ENCODE results near the gene KATNBL1. TPM values are rescaled to one million over a fixed set of nuclear protein-coding genes. Genes with fewer than 3 reads are reported as not detected.
"Not testable (repeated sequence)": the region's sequence is repeated elsewhere in the genome, so short reads cannot be mapped to it uniquely, and the experiment has no call there.

Gene KATNBL1
- polyA plus RNA-seq, 3 donors = 49.7 to 91.1 (median 62.5) TPM

GRCh38 chr15:34133511-34133910 is 76.4 kb downstream of the KATNBL1 start:
- no peak for DNase-seq (ENCODE audit: extremely low read depth in 1 of 11, low read depth in 9 of 11, low spot score in 4 of 11)

- no peak for DNase-seq (ENCODE audit: extremely low read depth in 1 of 11, low read depth in 9 of 11, low spot score in 4 of 11)
Measured at GRCh38 chr15:34132881-34133280, 77.0 kb downstream of the KATNBL1 start.

GRCh38 chr15:34128898-34129297 is 81.0 kb downstream of the KATNBL1 start:
- DNase-seq (ENCODE audit: extremely low read depth in 1 of 11, low read depth in 9 of 11, low spot score in 4 of 11) = no peak

- no peak for DNase-seq (ENCODE audit: extremely low read depth in 1 of 11, low read depth in 9 of 11, low spot score in 4 of 11)
Measured at GRCh38 chr15:34126522-34126921, 83.4 kb downstream of the KATNBL1 start.

GRCh38 chr15:34125945-34126344 is 84.0 kb downstream of the KATNBL1 start:
- DNase-seq (ENCODE audit: extremely low read depth in 1 of 11, low read depth in 9 of 11, low spot score in 4 of 11) = no peak

- DNase-seq (ENCODE audit: extremely low read depth in 1 of 11, low read depth in 9 of 11, low spot score in 4 of 11) = no peak
Measured at GRCh38 chr15:34124651-34125050, 85.2 kb downstream of the KATNBL1 start.

- DNase-seq (ENCODE audit: extremely low read depth in 1 of 11, low read depth in 9 of 11, low spot score in 4 of 11) = no peak
Measured at GRCh38 chr15:34122771-34123183, 87.1 kb downstream of the KATNBL1 start.

GRCh38 chr15:34121786-34122185 is 88.1 kb downstream of the KATNBL1 start:
- not testable (repeated sequence) for DNase-seq (ENCODE audit: extremely low read depth in 1 of 11, low read depth in 9 of 11, low spot score in 4 of 11)

GRCh38 chr15:34120420-34120819 is 89.5 kb downstream of the KATNBL1 start:
- not testable (repeated sequence) for DNase-seq (ENCODE audit: extremely low read depth in 1 of 11, low read depth in 9 of 11, low spot score in 4 of 11)

GRCh38 chr15:34119291-34119690 is 90.6 kb downstream of the KATNBL1 start:
- DNase-seq (ENCODE audit: extremely low read depth in 1 of 11, low read depth in 9 of 11, low spot score in 4 of 11) = no peak

GRCh38 chr15:34116620-34117019 is 93.3 kb downstream of the KATNBL1 start:
- no peak for DNase-seq (ENCODE audit: extremely low read depth in 1 of 11, low read depth in 9 of 11, low spot score in 4 of 11)

- no peak for DNase-seq (ENCODE audit: extremely low read depth in 1 of 11, low read depth in 9 of 11, low spot score in 4 of 11)
Measured at GRCh38 chr15:34114739-34115138, 95.2 kb downstream of the KATNBL1 start.

GRCh38 chr15:34114215-34114614 is 95.7 kb downstream of the KATNBL1 start:
- no peak for DNase-seq (ENCODE audit: extremely low read depth in 1 of 11, low read depth in 9 of 11, low spot score in 4 of 11)

- no peak for DNase-seq (ENCODE audit: extremely low read depth in 1 of 11, low read depth in 9 of 11, low spot score in 4 of 11)
Measured at GRCh38 chr15:34111488-34111887, 98.4 kb downstream of the KATNBL1 start.

- DNase-seq (ENCODE audit: extremely low read depth in 1 of 11, low read depth in 9 of 11, low spot score in 4 of 11) = peak in 1 of 11 donors; percentile 28
Measured at GRCh38 chr15:34109797-34110663, 99.9 kb downstream of the KATNBL1 start.

GRCh38 chr15:34107315-34107714 is 102.6 kb downstream of the KATNBL1 start:
- no peak for DNase-seq (ENCODE audit: extremely low read depth in 1 of 11, low read depth in 9 of 11, low spot score in 4 of 11)

GRCh38 chr15:34106423-34106822 is 103.5 kb downstream of the KATNBL1 start:
- DNase-seq (ENCODE audit: extremely low read depth in 1 of 11, low read depth in 9 of 11, low spot score in 4 of 11) = no peak

GRCh38 chr15:34102175-34102925 is 107.5 kb downstream of the KATNBL1 start:
- DNase-seq (ENCODE audit: extremely low read depth in 1 of 11, low read depth in 9 of 11, low spot score in 4 of 11) = no peak

- peak; percentile 95 to 99 (median 98) for DNase-seq (ENCODE audit: extremely low read depth in 1 of 11, low read depth in 9 of 11, low spot score in 4 of 11)
Measured at GRCh38 chr15:34101366-34102174, 108.3 kb downstream of the KATNBL1 start, which contains the start of the genes EMC7 and PGBD4. Gene EMC7 (minus strand): TSS chr15:34101862. CDS start chr15:34101839, 23 bp downstream. Gene PGBD4 (plus strand): TSS chr15:34102083. CDS start chr15:34102532, 449 bp downstream.

Data from renal cortex interstitium (tissue), 11 donors.